ENCODE data around the gene ALKBH5.

- no peak for TF ChIP-seq CTCF (IDR thresholded peaks at IDR 0.05)
- no peak for TF ChIP-seq POLR2A (IDR thresholded peaks at IDR 0.05)
These were observed 66.6 kb downstream of the ALKBH5 start for GRCh38 chr17:18250259-18250658.
